Upper lobe of left lung (tissue), 6 donors: Measurements from ENCODE around the gene PAN2. TPM values are rescaled to one million over a fixed set of nuclear protein-coding genes. Genes with fewer than 3 reads are reported as not detected.

Experiments
- ATAC-seq, 2 donors: fragments of 200-7000 bp; cut with Tn5 transposase; one replicate each; pipeline ENCODE4 v1.9.1; 2022; ENCODE audit warnings: mild to moderate bottlenecking in 2 of 2, moderate library complexity in 2 of 2; ENCODE audit not compliant: low FRiP score in 2 of 2
- DNase-seq, 2 donors: peaks; one replicate each; pipeline ENCODE4 v3.0.0-alpha.2; 2019 to 2020
- H3K27ac ChIP-seq, 4 donors: fragments of 200-600 bp; sonication (generic); one replicate each; pipeline ENCODE4 v1.5.1; 2016 to 2019
- H3K27me3 ChIP-seq, 4 donors: fragments of 200-600 bp; sonication (generic); one replicate each; pipeline ENCODE4 v1.5.1; 2017 to 2019
- H3K36me3 ChIP-seq, 4 donors: fragments of 200-600 bp; sonication (generic); one replicate each; pipeline ENCODE4 v1.5.1; 2016 to 2019
- H3K4me1 ChIP-seq, 4 donors: fragments of 200-600 bp; sonication (generic); one replicate each; pipeline ENCODE4 v1.5.1; 2018 to 2019
- H3K4me3 ChIP-seq, 4 donors: fragments of 200-600 bp; sonication (generic); one replicate each; pipeline ENCODE4 v1.5.1; 2017 to 2019; ENCODE audit warnings: mild to moderate bottlenecking in 2 of 4, moderate library complexity in 1 of 4
- H3K9me3 ChIP-seq, 4 donors: fragments of 200-600 bp; sonication (generic); one replicate each; pipeline ENCODE4 v1.5.1; 2018 to 2019
- CTCF ChIP-seq, 6 experiments: fragments of 450-650 bp in 4 of 6; fragments of 200-600 bp in 2 of 6; sonication (generic) in 2 of 6; IDR thresholded peaks; one replicate each; pipeline ENCODE4 v1.5.1; 2016 to 2019; ENCODE audit warnings: antibody characterized with exemption in 6 of 6
- EP300 ChIP-seq, 4 donors: sonication (generic); formaldehyde crosslinking; IDR thresholded peaks; one replicate each; pipeline ENCODE4 v1.5.1; 2017; ENCODE audit warnings: antibody characterized with exemption in 4 of 4, control low read depth in 2 of 4
- POLR2A ChIP-seq, 4 donors: fragments of 450-650 bp; IDR thresholded peaks; one replicate each; pipeline ENCODE4 v1.5.1; 2016 to 2017; ENCODE audit warnings: antibody characterized with exemption in 4 of 4, mild to moderate bottlenecking in 2 of 4
- POLR2AphosphoS5 ChIP-seq, 2 donors: sonication (generic); formaldehyde crosslinking; IDR thresholded peaks; one replicate each; pipeline ENCODE4 v1.5.1; 2017; ENCODE audit warnings: antibody characterized with exemption in 2 of 2
- WGBS, 2 donors: methylation state at CpG; one replicate each; pipeline ENCODE4 v1.1.5; 2017 to 2018; 5-methylcytosine and 5-hydroxymethylcytosine counted together
- total RNA-seq, 6 donors: library from RNA; depleted of rRNA in 4 of 6; stranded (reverse); fragments of >200 nt in 4 of 6; gene quantifications; one replicate each; pipeline versions ENCODE4 v1.1.0 to v1.2.1, GENCODE V29; 2016 to 2021
- donor health status: DM: no; HTN: no; CAD: no; lungs with moderate emphysema.
- donor health status: DM: no; HTN: yes; CAD: no; lungs with severe emphysema.

The PAN2 gene
- total RNA-seq, 6 donors from 2014 or later, result 19.5 to 227 (median 74.4) TPM

- H3K9me3 ChIP-seq, result no peaks in the 10 kb centered on the region
- WGBS, 2 donors, result 38 to 48% methylated on average over 21 of the region's 21 CpGs
- no peak for DNase-seq
- peaks cover 32 to 51% (median 41%) of the 10 kb centered on the region in 4 donors for H3K4me1 ChIP-seq
- peak overlapping the region; percentile 93 to 95 (median 94) for H3K27ac ChIP-seq
- peak overlapping the region; percentile 36 to 93 (median 74) for H3K4me3 ChIP-seq
- TF ChIP-seq POLR2A (IDR thresholded peaks at IDR 0.05), result no peak
- TF ChIP-seq POLR2AphosphoS5 (IDR thresholded peaks at IDR 0.05), result no peak
- no peak for TF ChIP-seq EP300 (IDR thresholded peaks at IDR 0.05)
- TF ChIP-seq CTCF (IDR thresholded peaks at IDR 0.05), result no peak
- peak; percentile 0 to 56 for ATAC-seq
- H3K27me3 ChIP-seq, result no peaks in the 10 kb centered on the region
- H3K36me3 ChIP-seq, result peaks cover 0 to 17% (median 2%) of the 10 kb centered on the region in 4 donors
These were observed 32.9 kb downstream of the PAN2 start for GRCh38 chr12:56300644-56301464.

GRCh38 chr12:56299853-56300643, 33.8 kb downstream of the PAN2 start, which contains the start of gene CS:
Gene CS, minus strand, starts transcription at chr12:56300330. Its CDS starts 129 bp downstream, at chr12:56300201.
- Histone ChIP-seq H3K4me1 (peaks cover 32 to 53% (median 41%) of the 10 kb centered on the region in 4 donors), H3K9me3 (no peaks in the 10 kb centered on the region)
- WGBS, 2 donors, result 0 to 1% methylated on average over 25 to 51 of the region's 63 CpGs

GRCh38 chr12:56299308-56299852, 34.4 kb downstream of the PAN2 start:
- Histone ChIP-seq H3K27me3 (no peaks in the 10 kb centered on the region), H3K4me3 (peak overlapping the region; percentile 66 to 93 (median 86)), H3K36me3 (peaks cover 0 to 21% (median 2%) of the 10 kb centered on the region in 4 donors), H3K9me3 (no peaks in the 10 kb centered on the region), H3K27ac (peak overlapping the region; percentile 93 to 95 (median 94)), H3K4me1 (peaks cover 32 to 53% (median 43%) of the 10 kb centered on the region in 4 donors)
- ATAC-seq, result peak; percentile 0 to 7
- peak in 1 of 2 donors; percentile 25 for DNase-seq
- 1 to 2% methylated on average over 10 of the region's 10 CpGs for WGBS, 2 donors
- TF ChIP-seq EP300 (IDR thresholded peaks at IDR 0.05), result no peak
- TF ChIP-seq POLR2A (IDR thresholded peaks at IDR 0.05), result no peak
- no peak for TF ChIP-seq CTCF (IDR thresholded peaks at IDR 0.05)
- no peak for TF ChIP-seq POLR2AphosphoS5 (IDR thresholded peaks at IDR 0.05)

More at GRCh38 chr12:56299853-56300643, 33.8 kb downstream of the PAN2 start, which contains the start of gene CS:
- H3K4me3 ChIP-seq, result peak within 1 kb of the TSS; percentile 66 to 93 (median 86)
- H3K27ac ChIP-seq, result peak within 1 kb of the TSS; percentile 93 to 95 (median 94)
- peak; percentile 1 to 73 for TF ChIP-seq POLR2AphosphoS5 (IDR thresholded peaks at IDR 0.05)
- TF ChIP-seq EP300 (IDR thresholded peaks at IDR 0.05), result no peak
- TF ChIP-seq CTCF (IDR thresholded peaks at IDR 0.05), result peak in 1 of 6 experiments; percentile 16
- TF ChIP-seq POLR2A (IDR thresholded peaks at IDR 0.05), result peak in 3 of 4 donors; percentile 47 to 89 (median 67)
- ATAC-seq (peak; percentile 99 to 100), DNase-seq (peak; percentile 99 to 100)
- H3K36me3 ChIP-seq, result peaks cover 0 to 17% (median 2%) of the 10 kb centered on the region in 4 donors
- no peaks in the 10 kb centered on the region for H3K27me3 ChIP-seq

- TF ChIP-seq POLR2AphosphoS5 (IDR thresholded peaks at IDR 0.05) (no peak), EP300 (IDR thresholded peaks at IDR 0.05) (no peak), POLR2A (IDR thresholded peaks at IDR 0.05) (no peak), CTCF (IDR thresholded peaks at IDR 0.05) (no peak)
- DNase-seq, result no peak
- H3K36me3 ChIP-seq, result peaks cover 0 to 24% (median 2%) of the 10 kb centered on the region in 4 donors
- H3K27me3 ChIP-seq, result no peaks in the 10 kb centered on the region
- no peak for ATAC-seq
- no peaks in the 10 kb centered on the region for H3K9me3 ChIP-seq
- H3K4me1 ChIP-seq, result peaks cover 32 to 57% (median 46%) of the 10 kb centered on the region in 4 donors
- peak overlapping the region in 3 of 4 donors; percentile 94 to 95 (median 95) for H3K27ac ChIP-seq
- WGBS, 2 donors, result 68 to 74% methylated on average over 5 of the region's 5 CpGs
- peak overlapping the region in 3 of 4 donors; percentile 66 to 93 (median 82) for H3K4me3 ChIP-seq
These were observed 35.0 kb downstream of the PAN2 start for GRCh38 chr12:56298828-56299227.
